GM12892 (cell line): ENCODE results near the gene ASGR1.

Experiments used
- POLR2A ChIP-seq: IDR thresholded peaks from 2 replicates; pipeline ENCODE4 v1.6.1; 2011; ENCODE audit warnings: low read depth, low read length, control low read depth
- POLR2AphosphoS5 ChIP-seq: IDR thresholded peaks from 2 replicates; pipeline ENCODE4 v1.6.1; 2011; ENCODE audit warnings: low read depth, low read length, control low read depth

- no peak for TF ChIP-seq POLR2A
- no peak for TF ChIP-seq POLR2AphosphoS5
Observed at GRCh38 chr17:7224661-7225111, 45.5 kb upstream of the ASGR1 start.
